H1 (cell line): Measurements from ENCODE around the gene CFAP53. TPM values are rescaled to one million over a fixed set of nuclear protein-coding genes. Genes with fewer than 3 reads are reported as not detected.

Source experiments
- CTCF ChIA-PET: fragments of 300-600 bp; sonication (Branson Sonifier 250); formaldehyde crosslinking; loops from one replicate; lab custom pipeline; 2021; ENCODE audit not compliant: partially characterized antibody; lab: Charles Lee
- POLR2A ChIA-PET: fragments of 300-600 bp; sonication (Branson Sonifier 250); formaldehyde crosslinking; loops from one replicate; lab custom pipeline; 2021; ENCODE audit warnings: inconsistent platforms; ENCODE audit not compliant: partially characterized antibody; lab: Charles Lee
- DNase-seq, 2 experiments: peaks; one replicate each; pipeline versions ENCODE4 v3.0.0 to v3.0.0-alpha.2; 2010 to 2022; ENCODE audit warnings: low spot score in 2 of 2, low read depth in 1 of 2, mixed read lengths in 1 of 2
- FAIRE-seq: peaks from 2 replicates; lab custom pipeline; 2011; peaks lifted over from hg19 to GRCh38; lab: Jason Lieb, UNC
- H2AFZ ChIP-seq: 2 replicates; pipeline ENCODE4 v1.8.1; 2012; ENCODE audit warnings: low read length, inconsistent platforms
- H2AK5ac ChIP-seq: 2 replicates; pipeline ENCODE4 v1.6.1; 2013; ENCODE audit warnings: low read depth, low read length
- H2BK120ac ChIP-seq: replicated peaks from 2 replicates; pipeline ENCODE3; 2013; ENCODE audit warnings: low read depth, low read length, inconsistent platforms
- H2BK12ac ChIP-seq: 2 replicates; pipeline ENCODE4 v1.6.1; 2013; ENCODE audit warnings: low read depth, low read length
- H2BK15ac ChIP-seq: 2 replicates; pipeline ENCODE4 v1.6.1; 2013; ENCODE audit warnings: low read length
- H2BK20ac ChIP-seq: 2 replicates; pipeline ENCODE4 v1.6.1; 2013; ENCODE audit warnings: low read length
- H2BK5ac ChIP-seq: 2 replicates; pipeline ENCODE4 v1.6.1; 2013; ENCODE audit warnings: low read depth, low read length
- H3K14ac ChIP-seq: 2 replicates; pipeline ENCODE4 v1.6.1; 2013; ENCODE audit warnings: inconsistent platforms; ENCODE audit not compliant: insufficient read length
- H3K18ac ChIP-seq: 2 replicates; pipeline ENCODE4 v1.6.1; 2013; ENCODE audit warnings: low read length; ENCODE audit errors: extremely low read depth
- H3K23ac ChIP-seq: 2 replicates; pipeline ENCODE4 v1.6.1; 2013; ENCODE audit warnings: inconsistent platforms; ENCODE audit not compliant: insufficient read length
- H3K23me2 ChIP-seq: 2 replicates; pipeline ENCODE4 v1.6.1; 2013; ENCODE audit warnings: low read depth, low read length
- H3K27ac ChIP-seq: 2 replicates; pipeline ENCODE4 v1.6.1; 2011; ENCODE audit warnings: low read depth, low read length, inconsistent platforms
- H3K27me3 ChIP-seq, 4 experiments: replicated peaks in 1 of 4; 1 replicate in 1 of 4; 2 replicates in 3 of 4; pipeline versions ENCODE4 v1.6.1 to v1.8.1; 2011 to 2013; ENCODE audit warnings: low read length in 3 of 4, mild to moderate bottlenecking in 3 of 4, inconsistent platforms in 2 of 4, mixed read lengths in 2 of 4, moderate library complexity in 1 of 4; ENCODE audit not compliant: control insufficient read depth in 3 of 4, insufficient read depth in 3 of 4; ENCODE audit errors: extremely low read depth in 1 of 4
- H3K36me3 ChIP-seq, 4 experiments: 2 replicates each; pipeline versions ENCODE4 v1.6.1 to v1.8.1; 2011 to 2013; ENCODE audit warnings: mild to moderate bottlenecking in 4 of 4, low read length in 3 of 4, moderate library complexity in 2 of 4, control low read depth in 1 of 4, inconsistent platforms in 1 of 4; ENCODE audit not compliant: insufficient read depth in 4 of 4, control insufficient read depth in 2 of 4
- H3K4ac ChIP-seq: replicated peaks from 2 replicates; pipeline ENCODE3; 2013; ENCODE audit warnings: low read length, low read depth, mixed read lengths, inconsistent platforms; ENCODE audit not compliant: insufficient read length
- H3K4me1 ChIP-seq, 4 experiments: replicated peaks in 1 of 4; 1 replicate in 1 of 4; 2 replicates in 3 of 4; pipeline versions ENCODE4 v1.6.1 to v1.8.1; 2011 to 2013; ENCODE audit warnings: low read length in 3 of 4, inconsistent platforms in 2 of 4, mixed read lengths in 1 of 4; ENCODE audit not compliant: insufficient read depth in 4 of 4, control insufficient read depth in 3 of 4
- H3K4me2 ChIP-seq, 2 experiments: 2 replicates each; pipeline versions ENCODE4 v1.6.1 to v1.8.1; 2011 to 2013; ENCODE audit warnings: low read depth in 2 of 2, low read length in 2 of 2, control low read depth in 1 of 2, inconsistent platforms in 1 of 2, mild to moderate bottlenecking in 1 of 2; ENCODE audit not compliant: insufficient read depth in 1 of 2
- H3K4me3 ChIP-seq, 4 experiments: fragments of 200-600, 300-600 bp in 1 of 4; sonication (generic), shearing (Covaris generic), sonication (Bioruptor Twin) in 1 of 4; 2 replicates each; pipeline versions ENCODE4 v1.5.1 to v1.8.1; 2011 to 2016; ENCODE audit warnings: low read length in 4 of 4, low read depth in 3 of 4, control low read depth in 2 of 4, inconsistent platforms in 2 of 4, mild to moderate bottlenecking in 2 of 4, mixed read lengths in 1 of 4, moderate library complexity in 1 of 4; ENCODE audit not compliant: insufficient read depth in 2 of 4; ENCODE audit errors: extremely low read depth in 1 of 4
- H3K56ac ChIP-seq: replicated peaks from 2 replicates; pipeline ENCODE3; 2013; ENCODE audit warnings: low read depth, mild to moderate bottlenecking, mixed read lengths, low read length, inconsistent platforms; ENCODE audit not compliant: insufficient read length
- H3K79me1 ChIP-seq: 2 replicates; pipeline ENCODE4 v1.6.1; 2013; ENCODE audit warnings: low read depth, low read length, control low read depth
- H3K79me2 ChIP-seq, 2 experiments: 2 replicates each; pipeline versions ENCODE4 v1.6.1 to v1.8.1; 2012 to 2013; ENCODE audit warnings: low read length in 2 of 2, mild to moderate bottlenecking in 2 of 2, inconsistent platforms in 1 of 2; ENCODE audit not compliant: insufficient read depth in 2 of 2, control insufficient read depth in 1 of 2
- H3K9ac ChIP-seq, 4 experiments: replicated peaks in 1 of 4; 1 replicate in 1 of 4; 2 replicates in 3 of 4; pipeline versions ENCODE4 v1.6.1 to v1.8.1; 2011 to 2013; ENCODE audit warnings: low read depth in 3 of 4, low read length in 3 of 4, control low read depth in 2 of 4, mild to moderate bottlenecking in 2 of 4, moderate library complexity in 2 of 4, inconsistent platforms in 1 of 4; ENCODE audit errors: extremely low read depth in 1 of 4
- H3K9me3 ChIP-seq, 2 experiments: 2 replicates each; pipeline versions ENCODE4 v1.6.1 to v1.8.1; 2012 to 2013; ENCODE audit warnings: mild to moderate bottlenecking in 2 of 2, moderate library complexity in 2 of 2, control low read depth in 1 of 2, inconsistent platforms in 1 of 2, low read depth in 1 of 2, low read length in 1 of 2, mixed read lengths in 1 of 2; ENCODE audit not compliant: insufficient read depth in 2 of 2
- H4K20me1 ChIP-seq, 2 experiments: replicated peaks in 1 of 2; 2 replicates each; pipeline versions ENCODE3 to v1.8.1; 2011 to 2013; ENCODE audit warnings: inconsistent platforms in 2 of 2, low read length in 2 of 2, mild to moderate bottlenecking in 1 of 2; ENCODE audit not compliant: insufficient read depth in 2 of 2, control insufficient read depth in 1 of 2
- H4K5ac ChIP-seq: 2 replicates; pipeline ENCODE4 v1.6.1; 2013; ENCODE audit warnings: low read length, low read depth, mixed read lengths, inconsistent platforms; ENCODE audit not compliant: insufficient read length
- H4K8ac ChIP-seq: 2 replicates; pipeline ENCODE4 v1.8.0; 2013; ENCODE audit warnings: mild to moderate bottlenecking, moderate library complexity, low read length, inconsistent platforms; ENCODE audit not compliant: insufficient read depth; ENCODE audit errors: extremely low read depth
- H4K91ac ChIP-seq: replicated peaks from 2 replicates; pipeline ENCODE3; 2013; ENCODE audit warnings: low read length, mixed read lengths, inconsistent platforms; ENCODE audit not compliant: insufficient read length
- CEBPB ChIP-seq: IDR thresholded peaks from 2 replicates; pipeline ENCODE4 v1.6.1; 2012; ENCODE audit warnings: low read depth, low read length
- CREB1 ChIP-seq: IDR thresholded peaks from 2 replicates; pipeline ENCODE4 v1.6.1; 2012; ENCODE audit warnings: inconsistent platforms
- EGR1 ChIP-seq: IDR thresholded peaks from 2 replicates; pipeline ENCODE4 v1.6.1; 2011; ENCODE audit warnings: low read depth, low read length, borderline replicate concordance
- EP300 ChIP-seq, 2 experiments: IDR thresholded peaks; 1 replicate in 1 of 2; 2 replicates in 1 of 2; pipeline ENCODE4 v1.6.1; 2011 to 2012; ENCODE audit warnings: low read depth in 2 of 2, low read length in 2 of 2, mild to moderate bottlenecking in 2 of 2, borderline replicate concordance in 1 of 2, inconsistent platforms in 1 of 2, moderate library complexity in 1 of 2
- HDAC2 ChIP-seq, 2 experiments: fragments of 300-600 bp in 1 of 2; sonication (generic) in 1 of 2; IDR thresholded peaks; 2 replicates each; pipeline ENCODE4 v1.6.1; 2011 to 2012; ENCODE audit warnings: low read depth in 2 of 2, low read length in 2 of 2, mild to moderate bottlenecking in 2 of 2, moderate library complexity in 2 of 2, borderline replicate concordance in 1 of 2, inconsistent platforms in 1 of 2
- JUN ChIP-seq: IDR thresholded peaks from 2 replicates; pipeline ENCODE4 v1.6.1; 2011; ENCODE audit warnings: low read depth, mild to moderate bottlenecking, improper control_type of control experiment, low read length
- KDM1A ChIP-seq: fragments of 200-600, 300-600 bp; sonication (generic); IDR thresholded peaks from 2 replicates; pipeline ENCODE4 v1.7.1; 2016; ENCODE audit warnings: mild to moderate bottlenecking, low read length, borderline replicate concordance
- MAX ChIP-seq: IDR thresholded peaks from 2 replicates; pipeline ENCODE4 v1.6.1; 2012; ENCODE audit warnings: inconsistent platforms
- SRF ChIP-seq: IDR thresholded peaks from 2 replicates; pipeline ENCODE4 v1.6.1; 2011; ENCODE audit warnings: mild to moderate bottlenecking, low read depth, low read length, moderate library complexity
- TAF1 ChIP-seq: IDR thresholded peaks from 2 replicates; pipeline ENCODE4 v1.6.1; 2011; ENCODE audit warnings: mild to moderate bottlenecking, low read depth, low read length
- WGBS, 2 experiments: shearing (Covaris generic) in 1 of 2; methylation state at CpG; one replicate each; pipeline versions ENCODE4 v1.1.6 to v1.1.7; 2013 to 2015; ENCODE audit warnings: low lambda C conversion rate in 2 of 2, mixed read lengths in 2 of 2, inconsistent platforms in 1 of 2, low coverage in 1 of 2, missing lambda C conversion rate in 1 of 2; ENCODE audit not compliant: insufficient replicate concordance in 2 of 2, insufficient coverage in 1 of 2, insufficient read length in 1 of 2; ENCODE audit errors: extremely low coverage in 1 of 2, missing lambda C conversion rate in 1 of 2; 5-methylcytosine and 5-hydroxymethylcytosine counted together
- polyA plus RNA-seq, 7 experiments: library from polyadenylated mRNA; depleted of rRNA in 3 of 7; stranded (reverse) in 5 of 7; unstranded in 2 of 7; fragments of >200 nt in 5 of 7; fragments of 200-250 nt in 2 of 7; gene quantifications; 1 replicate in 5 of 7; 2 replicates in 1 of 7; 4 replicates in 1 of 7; pipeline versions ENCODE4 v1.2.1 to v1.2.3, GENCODE V29; 2011 to 2013; ENCODE audit warnings: missing spikeins in 2 of 7, mixed read lengths in 2 of 7
- total RNA-seq: library from RNA; stranded (reverse); fragmentation: NEBNext Ultra II Directional; extraction: Animal tissue kit (Norgen Biotek cat#: 25700); gene quantifications from 2 replicates; pipeline ENCODE4 v1.2.1, GENCODE V29; 2021

The CFAP53 gene
- total and polyA plus RNA-seq, 2 of the 8 experiments (the other 6 are each of a cell fraction or from before 2014, with no cell fraction given), result 0.08 to 0.30 TPM

DNA sequence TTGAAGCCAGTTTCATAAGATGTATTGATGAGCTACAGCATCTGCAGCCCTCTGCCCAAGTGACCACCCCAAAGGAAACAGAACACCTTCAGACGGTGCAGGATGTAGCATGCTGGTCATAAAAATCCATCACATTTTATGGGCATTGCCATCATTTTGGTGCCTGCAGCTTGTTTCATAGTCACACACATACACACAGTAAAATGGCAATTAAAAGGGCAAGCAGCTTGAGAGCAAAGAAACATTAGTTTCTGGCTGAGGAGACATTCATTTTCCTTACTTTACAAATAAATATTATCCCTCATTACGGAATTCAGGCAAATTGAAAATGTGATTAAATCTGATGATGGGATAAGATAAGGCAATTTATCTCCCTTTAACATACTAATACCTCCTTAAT lies 84.7 kb downstream of the CFAP53 start:
- H3K27me3 ChIP-seq, result no peaks in the 10 kb centered on the region
- CTCF ChIA-PET, result interaction anchor here (0.7 kb wide), 2 partner anchors 10 to 22 kb away, joined by 3 read pairs; no protein-coding TSS in a partner anchor
- no peak for TF ChIP-seq CREB1
- TF ChIP-seq CEBPB, result no peak
- TF ChIP-seq HDAC2 (IDR thresholded peaks at IDR 0.05; ENCODE audit: borderline replicate concordance in 1 of 2, low read depth in 2 of 2, low read length in 2 of 2), result no peak
- no peak for TF ChIP-seq TAF1
- no peak for TF ChIP-seq KDM1A
- TF ChIP-seq SRF, result no peak
- TF ChIP-seq EP300 (IDR thresholded peaks at IDR 0.05; ENCODE audit: borderline replicate concordance in 1 of 2, low read depth in 2 of 2, low read length in 2 of 2), result no peak
- no peak for TF ChIP-seq MAX
- TF ChIP-seq EGR1, result no peak
- TF ChIP-seq JUN, result no peak

More for the DNA sequence above, 84.7 kb downstream of the CFAP53 start:
- H2AK5ac ChIP-seq, result no peak overlapping the region
- no peak overlapping the region for H3K4me3 ChIP-seq
- no peaks in the 10 kb centered on the region for H3K79me1 ChIP-seq
- no peak overlapping the region for H4K8ac ChIP-seq
- H2BK15ac ChIP-seq, result no peak overlapping the region
- H3K27ac ChIP-seq, result no peak overlapping the region
- H4K5ac ChIP-seq, result no peak overlapping the region
- no peaks in the 10 kb centered on the region for H3K9me3 ChIP-seq
- H3K56ac ChIP-seq, result no peak overlapping the region
- H3K4ac ChIP-seq, result no peak overlapping the region
- no peaks in the 10 kb centered on the region for H3K23me2 ChIP-seq
- no peak overlapping the region for H2BK20ac ChIP-seq
- POLR2A ChIA-PET, result no interaction called here
- peaks cover 0 to 5% (median 0%) of the 10 kb centered on the region in 4 experiments; a peak in 1 of 7 replicates for H3K4me1 ChIP-seq
- H3K4me2 ChIP-seq, result no peak overlapping the region
- no peak overlapping the region for H2BK120ac ChIP-seq
- DNase-seq, result no peak
- H4K91ac ChIP-seq, result no peak overlapping the region
- no peak overlapping the region for H3K23ac ChIP-seq
- H2BK5ac ChIP-seq, result no peak overlapping the region
- H3K18ac ChIP-seq, result no peak overlapping the region
- H4K20me1 ChIP-seq, result no peaks in the 10 kb centered on the region
- H2BK12ac ChIP-seq, result no peak overlapping the region
- H3K9ac ChIP-seq, result no peak overlapping the region
- WGBS, 2 experiments, result 83% methylated on average over 2 of the region's 2 CpGs; no CpG with 5 or more reads in 1 of the 2 experiments
- H3K36me3 ChIP-seq, result no peaks in the 10 kb centered on the region
- H2AFZ ChIP-seq, result no peak overlapping the region
- no peak for FAIRE-seq
- H3K14ac ChIP-seq, result no peak overlapping the region
- H3K79me2 ChIP-seq, result no peaks in the 10 kb centered on the region
